ENCODE results near the gene REEP3. TPM values are rescaled to one million over a fixed set of nuclear protein-coding genes. Genes with fewer than 3 reads are reported as not detected.
"Not testable (repeated sequence)": the region's sequence is repeated elsewhere in the genome, so short reads cannot be mapped to it uniquely, and the experiment has no call there.

Gene REEP3
- 21.0 and 23.6 TPM in 2 replicates for total RNA-seq (2014; rRNA removed; shearing (Covaris generic))
- polyA plus RNA-seq (2015; cell fraction: cytosol; rRNA removed): 18.3 and 26.2 TPM in 2 replicates
- 5.2 and 6.5 TPM in 2 replicates for polyA plus RNA-seq (2015; cell fraction: nucleus; rRNA removed)

GRCh38 chr10:63520500-63521415, at the start of gene REEP3:
Gene REEP3, plus strand, starts transcription at chr10:63521401. Its CDS starts 145 bp downstream, at chr10:63521546.
- peak; percentile 49 for DNase-seq (ENCODE audit: low read depth, low spot score)
- in situ Hi-C loops (cut with HindIII; ENCODE audit: low pct_unique_long_range_greater_than_20kb, low sequenced_read_pairs): no loop called here

GRCh38 chr10:63474488-63474887, 46.7 kb upstream of the REEP3 start:
- in situ Hi-C loops (cut with HindIII; ENCODE audit: low pct_unique_long_range_greater_than_20kb, low sequenced_read_pairs): no loop called here
- no peak for DNase-seq (ENCODE audit: low read depth, low spot score)

GRCh38 chr10:63477927-63478326, 43.3 kb upstream of the REEP3 start:
- DNase-seq (ENCODE audit: low read depth, low spot score): peak; percentile 16
- in situ Hi-C loops (cut with HindIII; ENCODE audit: low pct_unique_long_range_greater_than_20kb, low sequenced_read_pairs): no loop called here

GRCh38 chr10:63478564-63478963, 42.6 kb upstream of the REEP3 start:
- DNase-seq (ENCODE audit: low read depth, low spot score): no peak

GRCh38 chr10:63480237-63480636, 41.0 kb upstream of the REEP3 start:
- DNase-seq (ENCODE audit: low read depth, low spot score): no peak
- in situ Hi-C loops (cut with HindIII; ENCODE audit: low pct_unique_long_range_greater_than_20kb, low sequenced_read_pairs): no loop called here

More at GRCh38 chr10:63478564-63478963, 42.6 kb upstream of the REEP3 start:
- in situ Hi-C loops (cut with HindIII; ENCODE audit: low pct_unique_long_range_greater_than_20kb, low sequenced_read_pairs): no loop called here

- no peak for DNase-seq (ENCODE audit: low read depth, low spot score)
- in situ Hi-C loops (cut with HindIII; ENCODE audit: low pct_unique_long_range_greater_than_20kb, low sequenced_read_pairs): no loop called here
Observed at GRCh38 chr10:63481815-63482421, 39.3 kb upstream of the REEP3 start.

GRCh38 chr10:63483983-63484382, 37.2 kb upstream of the REEP3 start:
- in situ Hi-C loops (cut with HindIII; ENCODE audit: low pct_unique_long_range_greater_than_20kb, low sequenced_read_pairs): no loop called here

GRCh38 chr10:63487990-63488389, 33.2 kb upstream of the REEP3 start:
- in situ Hi-C loops (cut with HindIII; ENCODE audit: low pct_unique_long_range_greater_than_20kb, low sequenced_read_pairs): no loop called here
- DNase-seq (ENCODE audit: low read depth, low spot score): no peak

More at GRCh38 chr10:63483983-63484382, 37.2 kb upstream of the REEP3 start:
- no peak for DNase-seq (ENCODE audit: low read depth, low spot score)

GRCh38 chr10:63489838-63490237, 31.4 kb upstream of the REEP3 start:
- in situ Hi-C loops (cut with HindIII; ENCODE audit: low pct_unique_long_range_greater_than_20kb, low sequenced_read_pairs): no loop called here

GRCh38 chr10:63491588-63492316, 29.4 kb upstream of the REEP3 start:
- in situ Hi-C loops (cut with HindIII; ENCODE audit: low pct_unique_long_range_greater_than_20kb, low sequenced_read_pairs): no loop called here
- DNase-seq (ENCODE audit: low read depth, low spot score): peak; percentile 50

More at GRCh38 chr10:63489838-63490237, 31.4 kb upstream of the REEP3 start:
- DNase-seq (ENCODE audit: low read depth, low spot score): no peak

GRCh38 chr10:63492317-63492690, 28.9 kb upstream of the REEP3 start:
- in situ Hi-C loops (cut with HindIII; ENCODE audit: low pct_unique_long_range_greater_than_20kb, low sequenced_read_pairs); DNase-seq (ENCODE audit: low read depth, low spot score): not testable (repeated sequence)

GRCh38 chr10:63493004-63493403, 28.2 kb upstream of the REEP3 start:
- DNase-seq (ENCODE audit: low read depth, low spot score): no peak
- in situ Hi-C loops (cut with HindIII; ENCODE audit: low pct_unique_long_range_greater_than_20kb, low sequenced_read_pairs): no loop called here

- DNase-seq (ENCODE audit: low read depth, low spot score): peak; percentile 50
Observed at GRCh38 chr10:63494951-63495350, 26.2 kb upstream of the REEP3 start.

GRCh38 chr10:63496561-63496960, 24.6 kb upstream of the REEP3 start:
- DNase-seq (ENCODE audit: low read depth, low spot score): no peak
- in situ Hi-C loops (cut with HindIII; ENCODE audit: low pct_unique_long_range_greater_than_20kb, low sequenced_read_pairs): no loop called here

More at GRCh38 chr10:63494951-63495350, 26.2 kb upstream of the REEP3 start:
- in situ Hi-C loops (cut with HindIII; ENCODE audit: low pct_unique_long_range_greater_than_20kb, low sequenced_read_pairs): no loop called here

- in situ Hi-C loops (cut with HindIII; ENCODE audit: low pct_unique_long_range_greater_than_20kb, low sequenced_read_pairs): no loop called here
Observed at GRCh38 chr10:63497321-63497720, 23.9 kb upstream of the REEP3 start.

GRCh38 chr10:63498665-63499064, 22.5 kb upstream of the REEP3 start:
- DNase-seq (ENCODE audit: low read depth, low spot score): no peak
- in situ Hi-C loops (cut with HindIII; ENCODE audit: low pct_unique_long_range_greater_than_20kb, low sequenced_read_pairs): no loop called here

More at GRCh38 chr10:63497321-63497720, 23.9 kb upstream of the REEP3 start:
- DNase-seq (ENCODE audit: low read depth, low spot score): no peak

- DNase-seq (ENCODE audit: low read depth, low spot score); in situ Hi-C loops (cut with HindIII; ENCODE audit: low pct_unique_long_range_greater_than_20kb, low sequenced_read_pairs): not testable (repeated sequence)
Observed at GRCh38 chr10:63500551-63500950, 20.6 kb upstream of the REEP3 start.

GRCh38 chr10:63501954-63502353, 19.2 kb upstream of the REEP3 start:
- DNase-seq (ENCODE audit: low read depth, low spot score): no peak
- in situ Hi-C loops (cut with HindIII; ENCODE audit: low pct_unique_long_range_greater_than_20kb, low sequenced_read_pairs): no loop called here
